H1 (cell line): ENCODE measurements around the gene IL31RA. TPM values are rescaled to one million over a fixed set of nuclear protein-coding genes. Genes with fewer than 3 reads are reported as not detected.

ENCODE experiments used
- CEBPB ChIP-seq: IDR thresholded peaks from 2 replicates; pipeline ENCODE4 v1.6.1; 2012; ENCODE audit warnings: low read depth, low read length
- POLR2AphosphoS5 ChIP-seq: IDR thresholded peaks from 2 replicates; pipeline ENCODE4 v1.6.1; 2011; ENCODE audit warnings: low read depth, low read length
- RBBP5 ChIP-seq: IDR thresholded peaks from 2 replicates; pipeline ENCODE4 v1.7.1; 2012; ENCODE audit warnings: low read depth, mild to moderate bottlenecking, inconsistent platforms, low read length, moderate library complexity, borderline replicate concordance
- TEAD4 ChIP-seq: IDR thresholded peaks from 2 replicates; pipeline ENCODE4 v1.6.1; 2012; ENCODE audit warnings: low read depth, low read length, inconsistent platforms, mixed read lengths
- polyA plus RNA-seq, 7 experiments: library from polyadenylated mRNA; depleted of rRNA in 3 of 7; stranded (reverse) in 5 of 7; unstranded in 2 of 7; fragments of >200 nt in 5 of 7; fragments of 200-250 nt in 2 of 7; gene quantifications; 1 replicate in 5 of 7; 2 replicates in 1 of 7; 4 replicates in 1 of 7; pipeline versions ENCODE4 v1.2.1 to v1.2.3, GENCODE V29; 2011 to 2013; ENCODE audit warnings: missing spikeins in 2 of 7, mixed read lengths in 2 of 7
- total RNA-seq: library from RNA; stranded (reverse); fragmentation: NEBNext Ultra II Directional; extraction: Animal tissue kit (Norgen Biotek cat#: 25700); gene quantifications from 2 replicates; pipeline ENCODE4 v1.2.1, GENCODE V29; 2021
- TF ChIP-seq, protein P1 (sequence below): fragments of 300-600 bp; sonication (generic); IDR thresholded peaks from 2 replicates; pipeline ENCODE4 v1.7.1; 2012; ENCODE audit warnings: low read length, moderate library complexity, mild to moderate bottlenecking, inconsistent platforms; ENCODE audit not compliant: insufficient replicate concordance
- TF ChIP-seq, protein P2 (sequence below): IDR thresholded peaks from 2 replicates; pipeline ENCODE4 v1.6.1; 2012; ENCODE audit warnings: inconsistent platforms
- TF ChIP-seq, protein P3 (sequence below): IDR thresholded peaks from 2 replicates; pipeline ENCODE4 v1.6.1; 2011; ENCODE audit warnings: low read length, improper control_type of control experiment

The IL31RA gene
- total and polyA plus RNA-seq, 2 of the 8 experiments (the other 6 are each of a cell fraction or from before 2014, with no cell fraction given): not detected

DNA sequence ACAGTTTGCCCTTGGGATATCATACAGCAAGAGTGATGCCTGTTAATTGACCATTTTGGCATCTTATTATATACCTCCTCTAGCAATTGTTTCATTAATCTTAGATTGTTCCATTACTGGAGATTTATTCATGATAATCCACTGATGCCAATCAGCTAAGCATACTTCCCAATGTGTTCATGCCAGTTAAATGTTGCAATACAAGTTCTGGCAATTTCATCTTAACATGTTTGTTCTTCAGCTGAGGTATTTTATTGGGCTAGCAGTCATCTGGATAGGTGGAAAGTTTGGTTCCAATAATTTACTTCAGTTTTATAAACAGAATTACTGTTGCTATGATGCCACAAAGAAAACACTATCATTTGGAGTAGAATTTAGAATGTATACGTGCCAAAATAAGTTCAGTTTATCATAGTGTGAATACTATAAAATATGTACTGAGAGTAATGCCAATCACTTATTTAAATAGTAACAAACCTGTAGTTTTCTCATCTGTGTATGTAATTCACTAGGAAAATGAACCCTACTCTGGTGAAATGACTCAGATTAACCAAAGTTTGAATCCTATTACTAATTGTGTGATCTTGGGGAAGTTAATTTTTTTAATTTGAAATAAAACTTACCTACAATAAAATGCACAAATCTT lies 27.9 kb upstream of the IL31RA start (continued):
- TF ChIP-seq, protein P1, sequence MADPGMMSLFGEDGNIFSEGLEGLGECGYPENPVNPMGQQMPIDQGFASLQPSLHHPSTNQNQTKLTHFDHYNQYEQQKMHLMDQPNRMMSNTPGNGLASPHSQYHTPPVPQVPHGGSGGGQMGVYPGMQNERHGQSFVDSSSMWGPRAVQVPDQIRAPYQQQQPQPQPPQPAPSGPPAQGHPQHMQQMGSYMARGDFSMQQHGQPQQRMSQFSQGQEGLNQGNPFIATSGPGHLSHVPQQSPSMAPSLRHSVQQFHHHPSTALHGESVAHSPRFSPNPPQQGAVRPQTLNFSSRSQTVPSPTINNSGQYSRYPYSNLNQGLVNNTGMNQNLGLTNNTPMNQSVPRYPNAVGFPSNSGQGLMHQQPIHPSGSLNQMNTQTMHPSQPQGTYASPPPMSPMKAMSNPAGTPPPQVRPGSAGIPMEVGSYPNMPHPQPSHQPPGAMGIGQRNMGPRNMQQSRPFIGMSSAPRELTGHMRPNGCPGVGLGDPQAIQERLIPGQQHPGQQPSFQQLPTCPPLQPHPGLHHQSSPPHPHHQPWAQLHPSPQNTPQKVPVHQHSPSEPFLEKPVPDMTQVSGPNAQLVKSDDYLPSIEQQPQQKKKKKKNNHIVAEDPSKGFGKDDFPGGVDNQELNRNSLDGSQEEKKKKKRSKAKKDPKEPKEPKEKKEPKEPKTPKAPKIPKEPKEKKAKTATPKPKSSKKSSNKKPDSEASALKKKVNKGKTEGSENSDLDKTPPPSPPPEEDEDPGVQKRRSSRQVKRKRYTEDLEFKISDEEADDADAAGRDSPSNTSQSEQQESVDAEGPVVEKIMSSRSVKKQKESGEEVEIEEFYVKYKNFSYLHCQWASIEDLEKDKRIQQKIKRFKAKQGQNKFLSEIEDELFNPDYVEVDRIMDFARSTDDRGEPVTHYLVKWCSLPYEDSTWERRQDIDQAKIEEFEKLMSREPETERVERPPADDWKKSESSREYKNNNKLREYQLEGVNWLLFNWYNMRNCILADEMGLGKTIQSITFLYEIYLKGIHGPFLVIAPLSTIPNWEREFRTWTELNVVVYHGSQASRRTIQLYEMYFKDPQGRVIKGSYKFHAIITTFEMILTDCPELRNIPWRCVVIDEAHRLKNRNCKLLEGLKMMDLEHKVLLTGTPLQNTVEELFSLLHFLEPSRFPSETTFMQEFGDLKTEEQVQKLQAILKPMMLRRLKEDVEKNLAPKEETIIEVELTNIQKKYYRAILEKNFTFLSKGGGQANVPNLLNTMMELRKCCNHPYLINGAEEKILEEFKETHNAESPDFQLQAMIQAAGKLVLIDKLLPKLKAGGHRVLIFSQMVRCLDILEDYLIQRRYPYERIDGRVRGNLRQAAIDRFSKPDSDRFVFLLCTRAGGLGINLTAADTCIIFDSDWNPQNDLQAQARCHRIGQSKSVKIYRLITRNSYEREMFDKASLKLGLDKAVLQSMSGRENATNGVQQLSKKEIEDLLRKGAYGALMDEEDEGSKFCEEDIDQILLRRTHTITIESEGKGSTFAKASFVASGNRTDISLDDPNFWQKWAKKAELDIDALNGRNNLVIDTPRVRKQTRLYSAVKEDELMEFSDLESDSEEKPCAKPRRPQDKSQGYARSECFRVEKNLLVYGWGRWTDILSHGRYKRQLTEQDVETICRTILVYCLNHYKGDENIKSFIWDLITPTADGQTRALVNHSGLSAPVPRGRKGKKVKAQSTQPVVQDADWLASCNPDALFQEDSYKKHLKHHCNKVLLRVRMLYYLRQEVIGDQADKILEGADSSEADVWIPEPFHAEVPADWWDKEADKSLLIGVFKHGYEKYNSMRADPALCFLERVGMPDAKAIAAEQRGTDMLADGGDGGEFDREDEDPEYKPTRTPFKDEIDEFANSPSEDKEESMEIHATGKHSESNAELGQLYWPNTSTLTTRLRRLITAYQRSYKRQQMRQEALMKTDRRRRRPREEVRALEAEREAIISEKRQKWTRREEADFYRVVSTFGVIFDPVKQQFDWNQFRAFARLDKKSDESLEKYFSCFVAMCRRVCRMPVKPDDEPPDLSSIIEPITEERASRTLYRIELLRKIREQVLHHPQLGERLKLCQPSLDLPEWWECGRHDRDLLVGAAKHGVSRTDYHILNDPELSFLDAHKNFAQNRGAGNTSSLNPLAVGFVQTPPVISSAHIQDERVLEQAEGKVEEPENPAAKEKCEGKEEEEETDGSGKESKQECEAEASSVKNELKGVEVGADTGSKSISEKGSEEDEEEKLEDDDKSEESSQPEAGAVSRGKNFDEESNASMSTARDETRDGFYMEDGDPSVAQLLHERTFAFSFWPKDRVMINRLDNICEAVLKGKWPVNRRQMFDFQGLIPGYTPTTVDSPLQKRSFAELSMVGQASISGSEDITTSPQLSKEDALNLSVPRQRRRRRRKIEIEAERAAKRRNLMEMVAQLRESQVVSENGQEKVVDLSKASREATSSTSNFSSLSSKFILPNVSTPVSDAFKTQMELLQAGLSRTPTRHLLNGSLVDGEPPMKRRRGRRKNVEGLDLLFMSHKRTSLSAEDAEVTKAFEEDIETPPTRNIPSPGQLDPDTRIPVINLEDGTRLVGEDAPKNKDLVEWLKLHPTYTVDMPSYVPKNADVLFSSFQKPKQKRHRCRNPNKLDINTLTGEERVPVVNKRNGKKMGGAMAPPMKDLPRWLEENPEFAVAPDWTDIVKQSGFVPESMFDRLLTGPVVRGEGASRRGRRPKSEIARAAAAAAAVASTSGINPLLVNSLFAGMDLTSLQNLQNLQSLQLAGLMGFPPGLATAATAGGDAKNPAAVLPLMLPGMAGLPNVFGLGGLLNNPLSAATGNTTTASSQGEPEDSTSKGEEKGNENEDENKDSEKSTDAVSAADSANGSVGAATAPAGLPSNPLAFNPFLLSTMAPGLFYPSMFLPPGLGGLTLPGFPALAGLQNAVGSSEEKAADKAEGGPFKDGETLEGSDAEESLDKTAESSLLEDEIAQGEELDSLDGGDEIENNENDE: no peak
- TF ChIP-seq RBBP5: no peak
- no peak for TF ChIP-seq TEAD4
- TF ChIP-seq CEBPB: no peak
- TF ChIP-seq, protein P2, sequence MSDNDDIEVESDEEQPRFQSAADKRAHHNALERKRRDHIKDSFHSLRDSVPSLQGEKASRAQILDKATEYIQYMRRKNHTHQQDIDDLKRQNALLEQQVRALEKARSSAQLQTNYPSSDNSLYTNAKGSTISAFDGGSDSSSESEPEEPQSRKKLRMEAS: no peak
- no peak for TF ChIP-seq POLR2AphosphoS5
- TF ChIP-seq, protein P3, sequence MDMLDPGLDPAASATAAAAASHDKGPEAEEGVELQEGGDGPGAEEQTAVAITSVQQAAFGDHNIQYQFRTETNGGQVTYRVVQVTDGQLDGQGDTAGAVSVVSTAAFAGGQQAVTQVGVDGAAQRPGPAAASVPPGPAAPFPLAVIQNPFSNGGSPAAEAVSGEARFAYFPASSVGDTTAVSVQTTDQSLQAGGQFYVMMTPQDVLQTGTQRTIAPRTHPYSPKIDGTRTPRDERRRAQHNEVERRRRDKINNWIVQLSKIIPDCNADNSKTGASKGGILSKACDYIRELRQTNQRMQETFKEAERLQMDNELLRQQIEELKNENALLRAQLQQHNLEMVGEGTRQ: no peak
- TF ChIP-seq, all 59 proteins: peak for 0
